Endothelial cell of umbilical vein (primary cell): Measurements from ENCODE around the gene MOB3C. TPM values are rescaled to one million over a fixed set of nuclear protein-coding genes. Genes with fewer than 3 reads are reported as not detected.

ENCODE experiments used
- BruUV-seq: library from RNA; stranded (reverse); fragments of 400-500 nt; replicated peaks from 2 replicates; lab custom pipeline; 2021; lab: Mats Ljungman, UMichigan
- CTCF ChIA-PET: fragments of 300-600, 350-600 bp; sonication (Branson Sonifier 250); formaldehyde crosslinking; loops from one replicate; lab custom pipeline; 2021; ENCODE audit warnings: antibody characterized with exemption, inconsistent platforms; lab: Charles Lee
- POLR2A ChIA-PET: fragments of 300-600, 350-600 bp; sonication (Branson Sonifier 250); formaldehyde crosslinking; loops from one replicate; lab custom pipeline; 2021; ENCODE audit warnings: antibody characterized with exemption, inconsistent platforms; lab: Charles Lee
- DNase-seq: peaks from one replicate; pipeline ENCODE4 v3.0.0-alpha.2; 2011; ENCODE audit warnings: low read depth, low spot score
- FAIRE-seq: peaks from 2 replicates; lab custom pipeline; 2011; peaks lifted over from hg19 to GRCh38; lab: Jason Lieb, UNC
- H2AFZ ChIP-seq: 2 replicates; pipeline ENCODE4 v1.6.0; 2012; ENCODE audit warnings: low read depth, low read length, control low read depth, inconsistent platforms
- H3K27ac ChIP-seq: 2 replicates; pipeline ENCODE4 v1.5.1; 2011; ENCODE audit warnings: low read depth, mild to moderate bottlenecking, control low read depth, low read length, moderate library complexity; ENCODE audit not compliant: insufficient read depth
- H3K27me3 ChIP-seq, 2 experiments: 2 replicates each; pipeline versions ENCODE4 v1.6.0 to v1.6.1; 2011; ENCODE audit warnings: low read length in 2 of 2, mixed read lengths in 1 of 2; ENCODE audit not compliant: control insufficient read depth in 2 of 2, insufficient read depth in 2 of 2
- H3K36me3 ChIP-seq, 2 experiments: 2 replicates in 1 of 2; 3 replicates in 1 of 2; pipeline ENCODE4 v1.5.1; 2011; ENCODE audit warnings: low read length in 2 of 2, mild to moderate bottlenecking in 1 of 2, moderate library complexity in 1 of 2; ENCODE audit not compliant: control insufficient read depth in 2 of 2, insufficient read depth in 2 of 2; ENCODE audit errors: extremely low read depth in 1 of 2
- H3K4me1 ChIP-seq: 3 replicates; pipeline ENCODE4 v1.5.1; 2011; ENCODE audit warnings: mild to moderate bottlenecking, low read length; ENCODE audit not compliant: control insufficient read depth, insufficient read depth; ENCODE audit errors: extremely low read depth
- H3K4me2 ChIP-seq: 2 replicates; pipeline ENCODE4 v1.6.1; 2011; ENCODE audit warnings: low read length, control low read depth, mixed read lengths; ENCODE audit not compliant: insufficient read depth
- H3K4me3 ChIP-seq, 3 experiments: fragments of 200-600 bp in 1 of 3; sonication (generic), shearing (Covaris generic) in 1 of 3; replicated peaks in 1 of 3; 2 replicates each; pipeline ENCODE4 v1.5.1; 2011 to 2016; ENCODE audit warnings: control low read depth in 3 of 3, low read length in 3 of 3, mild to moderate bottlenecking in 2 of 3, inconsistent platforms in 1 of 3, low read depth in 1 of 3, moderate library complexity in 1 of 3; ENCODE audit not compliant: insufficient read depth in 1 of 3
- H3K79me2 ChIP-seq: 2 replicates; pipeline ENCODE4 v1.6.0; 2012; ENCODE audit warnings: low read length, inconsistent platforms; ENCODE audit not compliant: control insufficient read depth, insufficient read depth
- H3K9ac ChIP-seq: replicated peaks from 2 replicates; pipeline ENCODE3; 2011; ENCODE audit warnings: low read length, control low read depth; ENCODE audit not compliant: insufficient read depth; ENCODE audit errors: extremely low read depth
- H3K9me1 ChIP-seq: replicated peaks from 3 replicates; pipeline ENCODE4 v1.6.0; 2011; ENCODE audit warnings: mild to moderate bottlenecking, low read length; ENCODE audit not compliant: control insufficient read depth, insufficient read depth; ENCODE audit errors: extremely low read depth
- H3K9me3 ChIP-seq: replicated peaks from 2 replicates; pipeline ENCODE4 v1.5.1; 2012; ENCODE audit warnings: low read length, inconsistent platforms; ENCODE audit not compliant: control insufficient read depth, insufficient read depth
- H4K20me1 ChIP-seq: replicated peaks from 2 replicates; pipeline ENCODE3; 2011; ENCODE audit warnings: mild to moderate bottlenecking, low read length; ENCODE audit not compliant: control insufficient read depth, insufficient read depth; ENCODE audit errors: extremely low read depth
- EZH2 ChIP-seq: IDR thresholded peaks from 2 replicates; pipeline ENCODE4 v1.6.1; 2012; ENCODE audit warnings: borderline replicate concordance, low read depth, mild to moderate bottlenecking, moderate library complexity, low read length, inconsistent platforms; ENCODE audit not compliant: severe bottlenecking
- FOS ChIP-seq: IDR thresholded peaks from 2 replicates; pipeline ENCODE4 v1.6.1; 2011; ENCODE audit warnings: mild to moderate bottlenecking, low read length, moderate library complexity, borderline replicate concordance; ENCODE audit not compliant: insufficient read depth
- GATA2 ChIP-seq: IDR thresholded peaks from 2 replicates; pipeline ENCODE4 v1.7.0; 2011; ENCODE audit warnings: low read depth, mild to moderate bottlenecking, moderate library complexity, mixed read lengths, low read length; ENCODE audit not compliant: insufficient read length, insufficient read depth
- JUN ChIP-seq: IDR thresholded peaks from 2 replicates; pipeline ENCODE4 v1.6.1; 2011; ENCODE audit warnings: borderline replicate concordance, low read depth; ENCODE audit not compliant: insufficient read length, insufficient read depth
- MYC ChIP-seq: IDR thresholded peaks from one replicate; pipeline ENCODE4 v1.6.1; 2011; ENCODE audit warnings: mild to moderate bottlenecking, low read depth, low read length
- POLR2A ChIP-seq: IDR thresholded peaks from 2 replicates; pipeline ENCODE4 v1.6.1; 2012; ENCODE audit warnings: low read depth, mild to moderate bottlenecking, control low read depth, low read length
- POLR2AphosphoS5 ChIP-seq: IDR thresholded peaks from 2 replicates; pipeline ENCODE4 v1.6.1; 2012; ENCODE audit warnings: low read depth, mild to moderate bottlenecking, control low read depth, low read length, moderate library complexity; ENCODE audit not compliant: insufficient read depth
- dilution Hi-C: fragments of 300-500 bp; cut with MboI; formaldehyde crosslinking; loops from one replicate; pipeline ENCODE4 v1.15.0; 2019; ENCODE audit warnings: low sequenced_read_pairs; ENCODE audit not compliant: extremely low pct_ligation_motif_present
- intact Hi-C: fragments of 100-400 bp; cut with micrococcal nuclease; formaldehyde crosslinking; loops from one replicate; pipeline ENCODE4 v1.10.0; 2022
- polyA plus RNA-seq, 4 experiments: library from polyadenylated mRNA; depleted of rRNA in 3 of 4; stranded (reverse) in 3 of 4; unstranded in 1 of 4; fragments of >200 nt; gene quantifications; 2 replicates each; pipeline versions ENCODE4 v1.2.1 to v1.2.3, GENCODE V29; 2011 to 2012; ENCODE audit warnings: missing spikeins in 1 of 4
- total RNA-seq: library from RNA; stranded (reverse); gene quantifications from 2 replicates; pipeline ENCODE4 v1.2.3, GENCODE V29; 2021
- TF ChIP-seq, protein P1 (sequence below): IDR thresholded peaks from 2 replicates; pipeline ENCODE4 v1.6.1; 2011; ENCODE audit not compliant: insufficient read depth, insufficient read length
- TF ChIP-seq, protein P2 (sequence below), 2 donors: IDR thresholded peaks; 1 replicate in 1 of 2; 2 replicates in 1 of 2; pipeline ENCODE4 v1.5.1; 2011; ENCODE audit warnings: low read length in 2 of 2, mild to moderate bottlenecking in 2 of 2, moderate library complexity in 2 of 2, control low read depth in 1 of 2, inconsistent platforms in 1 of 2, low read depth in 1 of 2; ENCODE audit not compliant: insufficient read depth in 1 of 2; ENCODE audit errors: extremely low read depth in 1 of 2

The MOB3C gene
- total and polyA plus RNA-seq, 2 donors (not counting 3 experiments of a cell fraction or from before 2014, with no cell fraction given) = 6.1 to 8.4 TPM

DNA sequence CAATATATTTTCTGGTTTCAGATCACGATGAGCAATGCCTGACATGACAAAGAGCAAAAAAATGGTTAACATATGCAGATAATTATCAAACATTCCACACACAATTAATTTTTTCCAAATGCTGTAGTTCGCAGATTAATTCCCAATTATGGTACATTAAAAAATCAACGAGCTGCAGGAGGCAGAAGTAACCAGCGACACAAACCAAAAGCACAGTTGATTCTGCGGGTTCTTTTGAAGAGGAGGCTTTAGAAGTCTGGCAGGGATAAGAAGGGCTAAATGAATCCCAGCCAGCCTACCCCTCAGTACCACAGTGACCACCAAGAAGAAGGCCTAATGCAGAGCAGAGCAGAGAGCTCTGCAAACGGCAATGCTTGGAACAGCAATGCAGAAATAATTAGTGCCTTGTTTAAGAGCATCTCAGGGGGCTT is 48.1 kb downstream of the MOB3C start:
- Histone ChIP-seq H3K4me2 (no peak overlapping the region), H3K9me3 (no peaks in the 10 kb centered on the region), H2AFZ (no peak overlapping the region), H3K4me3 (no peak overlapping the region), H3K79me2 (no peaks in the 10 kb centered on the region), H3K36me3 (no peaks in the 10 kb centered on the region), H3K9ac (no peak overlapping the region), H4K20me1 (no peaks in the 10 kb centered on the region), H3K27ac (no peak overlapping the region), H3K27me3 (no peaks in the 10 kb centered on the region), H3K9me1 (no peaks in the 10 kb centered on the region), H3K4me1 (no peaks in the 10 kb centered on the region)
- DNase-seq (no peak), FAIRE-seq (no peak)
- ChIA-PET POLR2A (no interaction called here), CTCF (interaction anchor here (0.9 kb wide), 1 partner anchor 116 kb away, joined by 3 read pairs; no protein-coding TSS in a partner anchor)
- intact Hi-C loops (no loop called here), dilution Hi-C loops (no loop called here)
- TF ChIP-seq, protein P1, sequence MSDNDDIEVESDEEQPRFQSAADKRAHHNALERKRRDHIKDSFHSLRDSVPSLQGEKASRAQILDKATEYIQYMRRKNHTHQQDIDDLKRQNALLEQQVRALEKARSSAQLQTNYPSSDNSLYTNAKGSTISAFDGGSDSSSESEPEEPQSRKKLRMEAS = no peak
- TF ChIP-seq, protein P2, sequence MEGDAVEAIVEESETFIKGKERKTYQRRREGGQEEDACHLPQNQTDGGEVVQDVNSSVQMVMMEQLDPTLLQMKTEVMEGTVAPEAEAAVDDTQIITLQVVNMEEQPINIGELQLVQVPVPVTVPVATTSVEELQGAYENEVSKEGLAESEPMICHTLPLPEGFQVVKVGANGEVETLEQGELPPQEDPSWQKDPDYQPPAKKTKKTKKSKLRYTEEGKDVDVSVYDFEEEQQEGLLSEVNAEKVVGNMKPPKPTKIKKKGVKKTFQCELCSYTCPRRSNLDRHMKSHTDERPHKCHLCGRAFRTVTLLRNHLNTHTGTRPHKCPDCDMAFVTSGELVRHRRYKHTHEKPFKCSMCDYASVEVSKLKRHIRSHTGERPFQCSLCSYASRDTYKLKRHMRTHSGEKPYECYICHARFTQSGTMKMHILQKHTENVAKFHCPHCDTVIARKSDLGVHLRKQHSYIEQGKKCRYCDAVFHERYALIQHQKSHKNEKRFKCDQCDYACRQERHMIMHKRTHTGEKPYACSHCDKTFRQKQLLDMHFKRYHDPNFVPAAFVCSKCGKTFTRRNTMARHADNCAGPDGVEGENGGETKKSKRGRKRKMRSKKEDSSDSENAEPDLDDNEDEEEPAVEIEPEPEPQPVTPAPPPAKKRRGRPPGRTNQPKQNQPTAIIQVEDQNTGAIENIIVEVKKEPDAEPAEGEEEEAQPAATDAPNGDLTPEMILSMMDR (IDR thresholded peaks at IDR 0.05; ENCODE audit: extremely low read depth in 1 of 2, insufficient read depth in 1 of 2, low read depth in 1 of 2, low read length in 2 of 2) = no peak
- no peak for TF ChIP-seq FOS
- TF ChIP-seq JUN = no peak
- no peak for TF ChIP-seq GATA2
- no peak for TF ChIP-seq POLR2AphosphoS5
- no peak for TF ChIP-seq MYC
- TF ChIP-seq POLR2A = no peak
- TF ChIP-seq EZH2 = no peak
- no TSS peak for BruUV-seq
